ENCODE measurements around the gene WNK2. TPM values are rescaled to one million over a fixed set of nuclear protein-coding genes. Genes with fewer than 3 reads are reported as not detected.
"Not testable (repeated sequence)": the region's sequence is repeated elsewhere in the genome, so short reads cannot be mapped to it uniquely, and the experiment has no call there.

Gene WNK2
- total RNA-seq, 1 donor from 2014 or later: 6.2 TPM

- peaks cover 9% of the 10 kb centered on the region for H3K4me1 ChIP-seq
- Mint-ChIP-seq H3K4me3 (no peak overlapping the region), H3K4me1 (peaks cover 19% of the 10 kb centered on the region), H3K9me3 (peaks cover 16% of the 10 kb centered on the region), H3K27ac (peak overlapping the region; percentile 43), H3K27me3 (ENCODE audit: insufficient read depth, low read depth) (peaks cover 8% of the 10 kb centered on the region), H3K36me3 (no peaks in the 10 kb centered on the region)
- no peak for TF ChIP-seq EZH2phosphoT487 (IDR thresholded peaks at IDR 0.05)
- TF ChIP-seq CTCF (IDR thresholded peaks at IDR 0.05): no peak
- TF ChIP-seq EZH2 (IDR thresholded peaks at IDR 0.05): no peak
- H3K9me3 ChIP-seq (ENCODE audit: low read depth): no peaks in the 10 kb centered on the region
- no peaks in the 10 kb centered on the region for H4K20me1 ChIP-seq (ENCODE audit: low read depth)
- H3K27ac ChIP-seq: no peak overlapping the region
- H3F3A ChIP-seq (ENCODE audit: low read depth): peaks cover 6% of the 10 kb centered on the region
- H3K27me3 ChIP-seq: peaks cover 39% of the 10 kb centered on the region
- no peak overlapping the region for H2AFZ ChIP-seq (replicated peaks)
- H3K4me3 ChIP-seq: no peak overlapping the region
- H3K36me3 ChIP-seq: no peaks in the 10 kb centered on the region
- H3K79me2 ChIP-seq (ENCODE audit: low read depth): no peaks in the 10 kb centered on the region
- no peak overlapping the region for H3K4me2 ChIP-seq
- H3K9ac ChIP-seq: no peak overlapping the region
- no peak for DNase-seq (ENCODE audit: low spot score)
These were observed 159.7 kb downstream of the WNK2 start for GRCh38 chr9:93343663-93344062.

GRCh38 chr9:93345643-93346230 is 161.8 kb downstream of the WNK2 start:
- peaks cover 53% of the 10 kb centered on the region for H3K27me3 ChIP-seq
- peak overlapping the region; percentile 50 for H3K4me3 ChIP-seq
- Mint-ChIP-seq H3K9me3 (peaks cover 4% of the 10 kb centered on the region), H3K4me1 (peaks cover 19% of the 10 kb centered on the region), H3K27ac (no peak overlapping the region), H3K4me3 (peak overlapping the region; percentile 76), H3K27me3 (ENCODE audit: insufficient read depth, low read depth) (peaks cover 10% of the 10 kb centered on the region), H3K36me3 (no peaks in the 10 kb centered on the region)
- peak overlapping the region; percentile 86 for H3K4me2 ChIP-seq
- H3K9ac ChIP-seq: no peak overlapping the region
- peaks cover 9% of the 10 kb centered on the region for H3K4me1 ChIP-seq
- no peaks in the 10 kb centered on the region for H3K79me2 ChIP-seq (ENCODE audit: low read depth)
- H2AFZ ChIP-seq (replicated peaks): peak overlapping the region; percentile 99
- peaks cover 6% of the 10 kb centered on the region for H3F3A ChIP-seq (ENCODE audit: low read depth)
- H3K36me3 ChIP-seq: no peaks in the 10 kb centered on the region
- no peak overlapping the region for H3K27ac ChIP-seq
- H3K9me3 ChIP-seq (ENCODE audit: low read depth): no peaks in the 10 kb centered on the region
- no peaks in the 10 kb centered on the region for H4K20me1 ChIP-seq (ENCODE audit: low read depth)
- peak; percentile 12 for TF ChIP-seq CTCF (IDR thresholded peaks at IDR 0.05)
- no peak for TF ChIP-seq EZH2phosphoT487 (IDR thresholded peaks at IDR 0.05)
- peak; percentile 27 for DNase-seq (ENCODE audit: low spot score)

GRCh38 chr9:93346231-93347112 is 162.5 kb downstream of the WNK2 start:
- H3K4me3 Mint-ChIP-seq: peak overlapping the region; percentile 82
- peak overlapping the region; percentile 86 for H3K4me2 ChIP-seq
- no peaks in the 10 kb centered on the region for H3K79me2 ChIP-seq (ENCODE audit: low read depth)
- peaks cover 53% of the 10 kb centered on the region for H3K27me3 ChIP-seq
- TF ChIP-seq EZH2phosphoT487 (IDR thresholded peaks at IDR 0.05): peak; percentile 72
- TF ChIP-seq EZH2 (IDR thresholded peaks at IDR 0.05): peak; percentile 90
- TF ChIP-seq CTCF (IDR thresholded peaks at IDR 0.05): no peak
- no peak overlapping the region for H3K27ac ChIP-seq
- peaks cover 9% of the 10 kb centered on the region for H3K4me1 ChIP-seq
- peak overlapping the region; percentile 74 for H3K27ac Mint-ChIP-seq
- H3K9me3 Mint-ChIP-seq: peaks cover 2% of the 10 kb centered on the region
- H3K4me1 Mint-ChIP-seq: peaks cover 19% of the 10 kb centered on the region
- H2AFZ ChIP-seq (replicated peaks): peak overlapping the region; percentile 99
- no peaks in the 10 kb centered on the region for H3K36me3 Mint-ChIP-seq
- no peaks in the 10 kb centered on the region for H3K9me3 ChIP-seq (ENCODE audit: low read depth)
- DNase-seq (ENCODE audit: low spot score): peak; percentile 80
- H3K36me3 ChIP-seq: no peaks in the 10 kb centered on the region
- no peaks in the 10 kb centered on the region for H4K20me1 ChIP-seq (ENCODE audit: low read depth)
- peak overlapping the region; percentile 50 for H3K4me3 ChIP-seq
- peaks cover 10% of the 10 kb centered on the region for H3K27me3 Mint-ChIP-seq (ENCODE audit: insufficient read depth, low read depth)
- H3K9ac ChIP-seq: no peak overlapping the region
- peaks cover 6% of the 10 kb centered on the region for H3F3A ChIP-seq (ENCODE audit: low read depth)

GRCh38 chr9:93347371-93347975 is 163.5 kb downstream of the WNK2 start:
- H3K36me3 Mint-ChIP-seq; H2AFZ ChIP-seq (replicated peaks); H3K9me3 Mint-ChIP-seq; H3K36me3 ChIP-seq; H3K27ac Mint-ChIP-seq; H3K4me1 ChIP-seq; H3F3A ChIP-seq (ENCODE audit: low read depth); H3K4me3 Mint-ChIP-seq; H4K20me1 ChIP-seq (ENCODE audit: low read depth); H3K4me3 ChIP-seq; H3K9ac ChIP-seq; H3K79me2 ChIP-seq (ENCODE audit: low read depth); H3K9me3 ChIP-seq (ENCODE audit: low read depth); H3K4me2 ChIP-seq; DNase-seq (ENCODE audit: low spot score); H3K27ac ChIP-seq: not testable (repeated sequence)
- Mint-ChIP-seq H3K27me3 (ENCODE audit: insufficient read depth, low read depth) (peaks cover 11% of the 10 kb centered on the region), H3K4me1 (peaks cover 19% of the 10 kb centered on the region)
- H3K27me3 ChIP-seq: peaks cover 53% of the 10 kb centered on the region

- not testable (repeated sequence) for H4K20me1 ChIP-seq (ENCODE audit: low read depth); H3K36me3 ChIP-seq; H3K9me3 Mint-ChIP-seq; H3F3A ChIP-seq (ENCODE audit: low read depth); H3K27ac ChIP-seq; H3K4me1 ChIP-seq; H3K4me3 ChIP-seq; H3K4me1 Mint-ChIP-seq; H3K79me2 ChIP-seq (ENCODE audit: low read depth); H3K4me2 ChIP-seq; H3K36me3 Mint-ChIP-seq; H3K27ac Mint-ChIP-seq; H3K4me3 Mint-ChIP-seq; H2AFZ ChIP-seq (replicated peaks); DNase-seq (ENCODE audit: low spot score); H3K9ac ChIP-seq; H3K27me3 Mint-ChIP-seq (ENCODE audit: insufficient read depth, low read depth); H3K9me3 ChIP-seq (ENCODE audit: low read depth)
- peaks cover 14% of the 10 kb centered on the region for H3K27me3 ChIP-seq
These were observed 169.7 kb downstream of the WNK2 start for GRCh38 chr9:93353413-93354310.

Data from neural progenitor cell (in vitro differentiated cells).